Mononuclear cell (primary cell): ENCODE data around the gene ADIG. TPM values are rescaled to one million over a fixed set of nuclear protein-coding genes. Genes with fewer than 3 reads are reported as not detected.
"Not testable (repeated sequence)": the region's sequence is repeated elsewhere in the genome, so short reads cannot be mapped to it uniquely, and the experiment has no call there.

Experiments used
- H3K27me3 ChIP-seq: 2 replicates; pipeline ENCODE4 v1.6.0; 2011; ENCODE audit warnings: low read length, control low read depth; ENCODE audit not compliant: insufficient read depth
- H3K4me1 ChIP-seq: 2 replicates; pipeline ENCODE4 v1.5.1; 2011; ENCODE audit warnings: mild to moderate bottlenecking, low read length, control low read depth; ENCODE audit not compliant: insufficient read depth
- H3K4me3 ChIP-seq: 2 replicates; pipeline ENCODE4 v1.5.1; 2011; ENCODE audit warnings: mild to moderate bottlenecking, low read length, moderate library complexity
- H3K9me3 ChIP-seq: 2 replicates; pipeline ENCODE4 v1.5.1; 2011; ENCODE audit warnings: low read depth, mild to moderate bottlenecking, control low read depth, low read length
- total RNA-seq: library from RNA; depleted of rRNA; stranded (reverse); fragments of >200 nt; gene quantifications from one replicate; pipeline ENCODE4 v1.2.3, GENCODE V29; 2012

The ADIG gene
- total RNA-seq, 1 donor = not detected

GRCh38 chr20:38588303-38588702 is 7.3 kb downstream of the ADIG start:
- no peak overlapping the region for H3K4me3 ChIP-seq
- H3K9me3 ChIP-seq = no peaks in the 10 kb centered on the region
- H3K27me3 ChIP-seq = no peaks in the 10 kb centered on the region
- no peaks in the 10 kb centered on the region for H3K4me1 ChIP-seq

GRCh38 chr20:38589351-38589750 is 8.4 kb downstream of the ADIG start:
- Histone ChIP-seq H3K4me3 (no peak overlapping the region), H3K4me1 (no peaks in the 10 kb centered on the region), H3K9me3 (no peaks in the 10 kb centered on the region), H3K27me3 (no peaks in the 10 kb centered on the region)

GRCh38 chr20:38589967-38590675 is 9.1 kb downstream of the ADIG start:
- H3K9me3 ChIP-seq = no peaks in the 10 kb centered on the region

GRCh38 chr20:38590676-38591473 is 9.9 kb downstream of the ADIG start:
- no peak overlapping the region for H3K4me3 ChIP-seq
- no peaks in the 10 kb centered on the region for H3K4me1 ChIP-seq
- no peaks in the 10 kb centered on the region for H3K9me3 ChIP-seq
- H3K27me3 ChIP-seq = no peaks in the 10 kb centered on the region

More at GRCh38 chr20:38589967-38590675, 9.1 kb downstream of the ADIG start:
- no peaks in the 10 kb centered on the region for H3K4me1 ChIP-seq
- no peak overlapping the region for H3K4me3 ChIP-seq
- H3K27me3 ChIP-seq = no peaks in the 10 kb centered on the region

GRCh38 chr20:38591474-38592410 is 10.7 kb downstream of the ADIG start:
- Histone ChIP-seq H3K9me3 (no peaks in the 10 kb centered on the region), H3K4me1 (no peaks in the 10 kb centered on the region), H3K27me3 (no peaks in the 10 kb centered on the region), H3K4me3 (no peak overlapping the region)

GRCh38 chr20:38592411-38592790 is 11.4 kb downstream of the ADIG start:
- not testable (repeated sequence) for H3K4me1 ChIP-seq, H3K9me3 ChIP-seq, H3K27me3 ChIP-seq, H3K4me3 ChIP-seq

- not testable (repeated sequence) for H3K9me3 ChIP-seq, H3K4me1 ChIP-seq, H3K27me3 ChIP-seq, H3K4me3 ChIP-seq
These were observed 13.3 kb downstream of the ADIG start for GRCh38 chr20:38594281-38594680.

GRCh38 chr20:38595886-38596285 is 14.9 kb downstream of the ADIG start:
- not testable (repeated sequence) for H3K4me3 ChIP-seq, H3K9me3 ChIP-seq, H3K27me3 ChIP-seq, H3K4me1 ChIP-seq

GRCh38 chr20:38599410-38599882 is 18.4 kb downstream of the ADIG start:
- no peaks in the 10 kb centered on the region for H3K9me3 ChIP-seq
- no peaks in the 10 kb centered on the region for H3K4me1 ChIP-seq
- H3K27me3 ChIP-seq = peaks cover 31% of the 10 kb centered on the region
- H3K4me3 ChIP-seq = no peak overlapping the region

GRCh38 chr20:38600057-38600456 is 19.1 kb downstream of the ADIG start:
- Histone ChIP-seq H3K4me1 (no peaks in the 10 kb centered on the region), H3K27me3 (peaks cover 32% of the 10 kb centered on the region), H3K9me3 (no peaks in the 10 kb centered on the region), H3K4me3 (no peak overlapping the region)

- no peak within 1 kb of the TSS for H3K4me3 ChIP-seq
- no peaks in the 10 kb centered on the region for H3K9me3 ChIP-seq
- H3K27me3 ChIP-seq = peaks cover 39% of the 10 kb centered on the region
- H3K4me1 ChIP-seq = no peaks in the 10 kb centered on the region
These were observed 20.5 kb downstream of the ADIG start, which contains the start of gene ARHGAP40 for GRCh38 chr20:38601216-38602184. ARHGAP40 (plus strand) TSS chr20:38601809.

- H3K9me3 ChIP-seq = no peaks in the 10 kb centered on the region
- no peaks in the 10 kb centered on the region for H3K4me1 ChIP-seq
- no peak overlapping the region for H3K4me3 ChIP-seq
- H3K27me3 ChIP-seq = peaks cover 42% of the 10 kb centered on the region
These were observed 21.2 kb downstream of the ADIG start for GRCh38 chr20:38602185-38602581.

GRCh38 chr20:38603286-38603685 is 22.3 kb downstream of the ADIG start:
- no peaks in the 10 kb centered on the region for H3K9me3 ChIP-seq
- no peaks in the 10 kb centered on the region for H3K4me1 ChIP-seq
- no peak overlapping the region for H3K4me3 ChIP-seq
- peaks cover 42% of the 10 kb centered on the region for H3K27me3 ChIP-seq

- Histone ChIP-seq H3K27me3 (peaks cover 42% of the 10 kb centered on the region), H3K4me1 (no peaks in the 10 kb centered on the region), H3K4me3 (no peak overlapping the region), H3K9me3 (no peaks in the 10 kb centered on the region)
These were observed 23.9 kb downstream of the ADIG start for GRCh38 chr20:38604873-38605303.
